HEK293 (cell line): ENCODE results near the gene GSG1L.

Experiments
- CTCF ChIA-PET: fragments of 350-600 bp; formaldehyde crosslinking; extraction: SDS; loops from one replicate; lab custom pipeline; 2021; ENCODE audit warnings: antibody characterized with exemption; lab: Yijun Ruan, JAX
- POLR2A ChIA-PET: fragments of 300-600 bp; formaldehyde crosslinking; extraction: SDS; loops from one replicate; lab custom pipeline; 2020; ENCODE audit warnings: antibody characterized with exemption, inconsistent platforms; lab: Yijun Ruan, JAX
- H3K27ac ChIP-seq: fragments of 200-500 bp; sonication (Bioruptor generic); 2 replicates; pipeline ENCODE4 v1.5.1; 2014; ENCODE audit warnings: low read depth, low read length, control low read depth, inconsistent platforms; ENCODE audit errors: extremely low read depth
- H3K36me3 ChIP-seq, 2 experiments: fragments of 200-500 bp in 1 of 2; sonication (Bioruptor generic) in 1 of 2; 1 replicate in 1 of 2; 2 replicates in 1 of 2; pipeline ENCODE4 v1.5.1; 2014 to 2017; ENCODE audit warnings: inconsistent platforms in 2 of 2, low read length in 2 of 2; ENCODE audit not compliant: control insufficient read depth in 2 of 2, insufficient read depth in 1 of 2
- H3K4me1 ChIP-seq: fragments of 200-500 bp; sonication (Bioruptor generic); 2 replicates; pipeline ENCODE4 v1.5.1; 2014; ENCODE audit warnings: mild to moderate bottlenecking, low read length, inconsistent platforms; ENCODE audit not compliant: control insufficient read depth, insufficient read depth
- H3K4me3 ChIP-seq: 2 replicates; pipeline ENCODE4 v1.5.1; 2011; ENCODE audit warnings: low read depth, mild to moderate bottlenecking, control low read depth, low read length, moderate library complexity
- H3K9me3 ChIP-seq: fragments of 200-500 bp; sonication (Bioruptor generic); 2 replicates; pipeline ENCODE4 v1.5.1; 2014; ENCODE audit warnings: low read depth, low read length, inconsistent platforms; ENCODE audit not compliant: control insufficient read depth, insufficient read depth
- BCL11B ChIP-seq: fragments of 450-650 bp; formaldehyde crosslinking; IDR thresholded peaks from 2 replicates; pipeline ENCODE4 v1.5.1; 2016; ENCODE audit warnings: low read depth, missing biosample characterization, missing genetic modification characterization
- EGR2 ChIP-seq: fragments of 450-650 bp; formaldehyde crosslinking; IDR thresholded peaks from 2 replicates; pipeline ENCODE4 v1.5.1; 2016; ENCODE audit warnings: low read depth, missing biosample characterization, missing genetic modification characterization
- ELK4 ChIP-seq: IDR thresholded peaks from 2 replicates; pipeline ENCODE4 v1.6.1; 2011; ENCODE audit warnings: mild to moderate bottlenecking, low read depth, low read length, borderline replicate concordance
- GLIS2 ChIP-seq: fragments of 450-650 bp; formaldehyde crosslinking; IDR thresholded peaks from 2 replicates; pipeline ENCODE4 v1.5.1; 2016; ENCODE audit warnings: missing biosample characterization, missing genetic modification characterization
- HOXA7 ChIP-seq: sonication (generic); formaldehyde crosslinking; IDR thresholded peaks from 2 replicates; pipeline ENCODE4 v1.8.1; 2022; ENCODE audit warnings: missing genetic modification reagents, borderline replicate concordance
- KLF1 ChIP-seq: fragments of 450-650 bp; formaldehyde crosslinking; IDR thresholded peaks from 2 replicates; pipeline ENCODE4 v1.5.1; 2016; ENCODE audit warnings: missing biosample characterization, missing genetic modification characterization
- KLF10 ChIP-seq: fragments of 450-650 bp; IDR thresholded peaks from 2 replicates; pipeline ENCODE4 v1.5.1; 2018; ENCODE audit warnings: missing biosample characterization, mild to moderate bottlenecking, missing genetic modification characterization
- MZF1 ChIP-seq: fragments of 450-650 bp; formaldehyde crosslinking; IDR thresholded peaks from 2 replicates; pipeline ENCODE4 v1.5.1; 2017; ENCODE audit warnings: missing biosample characterization, missing genetic modification characterization, borderline replicate concordance
- SETDB1 ChIP-seq: IDR thresholded peaks from one replicate; pipeline ENCODE4 v1.6.1; 2017; ENCODE audit warnings: mild to moderate bottlenecking, low read length, moderate library complexity, mixed read lengths; ENCODE audit not compliant: insufficient read length
- ZBTB49 ChIP-seq: fragments of 450-650 bp; formaldehyde crosslinking; IDR thresholded peaks from 2 replicates; pipeline ENCODE4 v1.5.1; 2016; ENCODE audit warnings: missing biosample characterization, missing genetic modification characterization, low read depth
- ZFP37 ChIP-seq: fragments of 450-650 bp; formaldehyde crosslinking; IDR thresholded peaks from 2 replicates; pipeline ENCODE4 v1.5.1; 2016; ENCODE audit warnings: missing biosample characterization, missing genetic modification characterization
- ZNF132 ChIP-seq: fragments of 450-650 bp; formaldehyde crosslinking; IDR thresholded peaks from 2 replicates; pipeline ENCODE4 v1.5.1; 2017; ENCODE audit warnings: missing biosample characterization, missing genetic modification characterization, borderline replicate concordance
- ZNF133 ChIP-seq: fragments of 450-650 bp; formaldehyde crosslinking; IDR thresholded peaks from 2 replicates; pipeline ENCODE4 v1.5.1; 2016; ENCODE audit warnings: missing biosample characterization, missing genetic modification characterization
- ZNF140 ChIP-seq: fragments of 450-650 bp; formaldehyde crosslinking; IDR thresholded peaks from 2 replicates; pipeline ENCODE4 v1.5.1; 2016; ENCODE audit warnings: missing biosample characterization, missing genetic modification characterization
- ZNF26 ChIP-seq: fragments of 450-650 bp; formaldehyde crosslinking; IDR thresholded peaks from 2 replicates; pipeline ENCODE4 v1.5.1; 2016; ENCODE audit warnings: missing biosample characterization, missing genetic modification characterization
- ZNF449 ChIP-seq: fragments of 450-650 bp; formaldehyde crosslinking; IDR thresholded peaks from 2 replicates; pipeline ENCODE4 v1.5.1; 2017; ENCODE audit warnings: missing biosample characterization, mild to moderate bottlenecking, missing genetic modification characterization, moderate library complexity
- ZNF473 ChIP-seq: fragments of 450-650 bp; formaldehyde crosslinking; IDR thresholded peaks from 2 replicates; pipeline ENCODE4 v1.5.1; 2017; ENCODE audit warnings: missing biosample characterization, missing genetic modification characterization
- ZNF488 ChIP-seq: fragments of 450-650 bp; formaldehyde crosslinking; IDR thresholded peaks from 2 replicates; pipeline ENCODE4 v1.5.1; 2016; ENCODE audit warnings: missing biosample characterization, missing genetic modification characterization
- ZNF514 ChIP-seq: fragments of 450-650 bp; formaldehyde crosslinking; IDR thresholded peaks from 2 replicates; pipeline ENCODE4 v1.5.1; 2016; ENCODE audit warnings: missing biosample characterization, missing genetic modification characterization
- ZNF548 ChIP-seq: fragments of 450-650 bp; formaldehyde crosslinking; IDR thresholded peaks from 2 replicates; pipeline ENCODE4 v1.5.1; 2016; ENCODE audit warnings: missing biosample characterization, missing genetic modification characterization
- ZNF654 ChIP-seq: fragments of 450-650 bp; formaldehyde crosslinking; IDR thresholded peaks from 2 replicates; pipeline ENCODE4 v1.5.1; 2016; ENCODE audit warnings: low read depth, missing biosample characterization, missing genetic modification characterization
- ZNF664 ChIP-seq: fragments of 450-650 bp; formaldehyde crosslinking; IDR thresholded peaks from 2 replicates; pipeline ENCODE4 v1.5.1; 2016; ENCODE audit warnings: missing biosample characterization, missing genetic modification characterization
- ZNF692 ChIP-seq: fragments of 450-650 bp; formaldehyde crosslinking; IDR thresholded peaks from 2 replicates; pipeline ENCODE4 v1.5.1; 2016; ENCODE audit warnings: missing biosample characterization, missing genetic modification characterization
- ZNF777 ChIP-seq: fragments of 450-650 bp; formaldehyde crosslinking; IDR thresholded peaks from 2 replicates; pipeline ENCODE4 v1.5.1; 2017; ENCODE audit warnings: missing biosample characterization, missing genetic modification characterization, borderline replicate concordance

GSG1L gene

GRCh38 chr16:27778926-27779570, 284.5 kb downstream of the GSG1L start (continued):
- no peak for TF ChIP-seq KLF10 (tag by site-specific recombination)
- TF ChIP-seq ZNF664 (tag by site-specific recombination): no peak
- TF ChIP-seq MZF1 (tag by site-specific recombination): no peak
- no peak for TF ChIP-seq ZNF473
- TF ChIP-seq KLF1 (tag by site-specific recombination): no peak
- TF ChIP-seq HOXA7 (CRISPR knock-in tag): no peak
- no peak for TF ChIP-seq ZNF449

- no peak for TF ChIP-seq ZNF140 (tag by site-specific recombination)
- TF ChIP-seq BCL11B (tag by site-specific recombination): no peak
- TF ChIP-seq ZNF26 (tag by site-specific recombination): no peak
- TF ChIP-seq ZNF692: no peak
- no peak for TF ChIP-seq HOXA7 (CRISPR knock-in tag)
- TF ChIP-seq ZNF488 (tag by site-specific recombination): no peak
- no peak for TF ChIP-seq ZNF777 (tag by site-specific recombination)
- no peak for TF ChIP-seq SETDB1
- TF ChIP-seq ZNF132: no peak
- TF ChIP-seq EGR2 (tag by site-specific recombination): no peak
- no peak for TF ChIP-seq ZBTB49
- no peak for TF ChIP-seq ZFP37 (tag by site-specific recombination)
- no peak for TF ChIP-seq ZNF548 (tag by site-specific recombination)
- no peak for TF ChIP-seq GLIS2 (tag by site-specific recombination)
- TF ChIP-seq ZNF133 (tag by site-specific recombination): no peak
- TF ChIP-seq ZNF514 (tag by site-specific recombination): no peak
- no peak for TF ChIP-seq ELK4
- TF ChIP-seq ZNF654 (tag by site-specific recombination): no peak
- POLR2A ChIA-PET: no interaction called here
- CTCF ChIA-PET: no interaction called here
Observed at GRCh38 chr16:27778171-27778925, 285.2 kb downstream of the GSG1L start.

More at GRCh38 chr16:27778171-27778925, 285.2 kb downstream of the GSG1L start:
- Histone ChIP-seq H3K4me3 (no peak overlapping the region), H3K36me3 (no peaks in the 10 kb centered on the region), H3K9me3 (no peaks in the 10 kb centered on the region), H3K4me1 (no peaks in the 10 kb centered on the region), H3K27ac (no peak overlapping the region)
